NK-92 (cell line): Measurements from ENCODE around the gene GALNT10.
A peak's percentile ranks its signal among the peaks of the same experiment; 100 is the strongest.

Experiments used
- DNase-seq: peaks from one replicate; lab custom pipeline; 2025; ENCODE audit not compliant: unreplicated experiment; lab: John Stamatoyannopoulos, UW

Gene GALNT10

GRCh38 chr5:154430466-154430865, 239.9 kb downstream of the GALNT10 start:
- DNase-seq = no peak

DNA sequence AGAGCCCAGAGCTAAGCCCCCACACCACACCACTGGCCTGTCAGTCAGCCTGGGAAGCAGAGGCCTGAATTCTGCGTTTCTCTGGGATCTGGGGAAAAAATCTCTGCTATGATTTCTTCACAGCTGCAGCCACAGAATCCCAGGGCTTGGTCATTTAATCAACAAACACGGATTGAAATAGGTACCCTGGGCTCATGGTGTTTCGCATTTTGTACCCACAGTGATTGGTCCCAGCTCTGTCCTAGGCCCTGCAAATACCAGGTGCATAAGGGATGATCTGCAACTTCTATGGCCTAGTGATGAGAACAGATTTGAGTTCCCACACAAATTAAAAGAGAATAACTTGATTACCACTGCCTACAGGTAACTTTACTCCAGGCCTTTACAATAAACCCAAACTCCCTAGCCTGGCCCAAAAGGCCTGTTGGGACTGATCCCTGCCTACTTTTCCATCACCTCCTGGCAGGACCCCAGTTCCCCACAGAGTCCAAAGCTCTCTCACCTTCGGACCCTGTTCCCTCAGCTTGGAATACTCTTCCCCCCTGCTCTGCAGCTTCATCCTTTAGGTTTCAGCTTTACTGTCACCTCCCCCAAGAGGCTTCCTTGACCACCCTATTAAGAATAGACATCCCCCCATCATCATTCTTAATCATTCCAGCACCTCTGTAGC, 240.6 kb downstream of the GALNT10 start:
- DNase-seq = no peak

DNA sequence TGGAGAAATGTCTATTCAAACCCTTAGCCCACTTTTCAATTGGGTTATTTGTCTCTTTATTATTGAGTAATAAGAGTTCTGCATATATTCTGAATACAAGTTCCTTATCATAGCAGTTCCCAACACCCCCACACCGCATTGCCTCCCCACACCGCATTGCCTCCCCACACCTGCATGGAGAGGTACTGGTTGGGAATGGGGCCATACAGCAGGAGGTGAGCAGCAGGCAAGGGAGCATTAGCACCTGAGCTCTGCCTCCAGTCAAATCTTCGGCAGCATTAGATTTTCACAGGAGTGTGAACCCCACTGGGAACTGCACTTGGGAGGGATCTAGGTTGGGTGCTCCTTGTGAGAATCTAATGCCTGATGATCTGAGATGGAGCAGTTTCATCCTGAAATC, 244.7 kb downstream of the GALNT10 start:
- DNase-seq = no peak

GRCh38 chr5:154437281-154437965, 246.9 kb downstream of the GALNT10 start:
- no peak for DNase-seq

- no peak for DNase-seq
Measured at GRCh38 chr5:154440540-154440939, 250.0 kb downstream of the GALNT10 start.

GRCh38 chr5:154442801-154443200, 252.3 kb downstream of the GALNT10 start:
- no peak for DNase-seq

- DNase-seq = no peak
Measured at GRCh38 chr5:154444556-154445421, 254.3 kb downstream of the GALNT10 start.

GRCh38 chr5:154445422-154446194, 255.1 kb downstream of the GALNT10 start, which contains the start of gene SAP30L:
Gene SAP30L, plus strand, starts transcription at chr5:154445997. Its CDS starts 608 bp downstream, at chr5:154446605.
- DNase-seq = peak; percentile 49

- DNase-seq = no peak
Measured at GRCh38 chr5:154446195-154447088, 255.9 kb downstream of the GALNT10 start.

GRCh38 chr5:154447089-154447725, 256.7 kb downstream of the GALNT10 start:
- no peak for DNase-seq

GRCh38 chr5:154449786-154450185, 259.3 kb downstream of the GALNT10 start:
- no peak for DNase-seq

GRCh38 chr5:154451957-154452356, 261.4 kb downstream of the GALNT10 start:
- DNase-seq = no peak

GRCh38 chr5:154455585-154455984, 265.1 kb downstream of the GALNT10 start:
- no peak for DNase-seq

GRCh38 chr5:154456540-154456939, 266.0 kb downstream of the GALNT10 start:
- no peak for DNase-seq

GRCh38 chr5:154459015-154459414, 268.5 kb downstream of the GALNT10 start:
- no peak for DNase-seq

DNA sequence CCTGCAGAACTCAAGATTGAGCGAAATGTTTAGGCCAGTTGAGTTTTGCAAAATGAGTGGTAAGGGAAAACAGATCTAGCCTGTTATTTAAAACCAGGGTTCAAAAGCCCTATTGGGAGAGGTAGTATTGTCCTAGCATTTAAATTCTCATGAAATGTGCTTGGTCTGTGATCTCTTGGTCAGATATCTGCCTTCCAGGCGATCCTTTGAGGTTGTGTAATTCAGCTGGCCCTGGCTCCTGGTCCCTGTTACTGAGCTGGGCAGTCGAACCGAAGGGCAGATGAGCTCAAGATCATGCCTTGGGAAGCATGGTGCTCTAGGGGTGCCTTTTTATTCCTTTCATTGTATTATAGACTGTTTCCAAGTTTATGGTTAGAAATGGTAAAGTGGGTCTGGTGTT, 269.6 kb downstream of the GALNT10 start:
- no peak for DNase-seq

DNA sequence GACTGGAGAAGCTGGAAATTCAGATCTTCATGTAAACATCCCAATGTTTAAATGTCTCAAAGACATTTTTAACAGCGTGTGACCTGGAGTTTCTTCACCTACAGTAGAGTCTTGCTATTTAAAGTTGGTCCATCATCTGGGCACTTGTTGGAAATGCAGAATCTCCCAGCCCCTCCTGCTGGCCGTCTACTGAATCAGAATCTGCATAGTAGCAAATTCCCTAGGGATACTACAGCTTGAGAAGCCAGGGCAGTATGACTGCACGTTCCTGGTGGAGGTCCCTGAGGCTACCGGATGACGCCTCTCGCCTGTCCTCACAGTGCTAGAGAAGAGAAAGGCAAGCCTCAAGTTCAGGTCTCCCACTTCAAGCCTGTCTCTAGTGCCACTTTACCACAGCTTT, 271.0 kb downstream of the GALNT10 start:
- DNase-seq = no peak

GRCh38 chr5:154464438-154464837, 273.9 kb downstream of the GALNT10 start:
- no peak for DNase-seq

DNA sequence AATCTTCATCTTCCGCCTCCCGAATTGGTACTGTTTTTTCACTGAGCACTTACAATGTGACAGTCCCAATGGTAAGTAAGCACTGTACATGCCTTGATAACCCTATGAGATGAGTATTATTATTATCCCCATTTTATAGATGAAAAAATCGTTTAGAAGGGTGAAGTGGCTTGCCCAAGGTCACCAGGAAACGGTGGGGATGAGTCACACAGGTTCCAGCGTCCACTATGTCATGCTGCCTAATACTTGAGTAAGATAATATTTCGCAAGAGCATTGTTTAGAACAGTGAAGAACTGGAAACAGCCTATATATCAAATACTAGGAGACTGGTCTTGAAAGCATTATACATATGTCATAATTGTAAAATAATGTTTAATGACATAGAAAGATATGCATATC, 274.6 kb downstream of the GALNT10 start:
- DNase-seq = no peak
